GM12878 (cell line): ENCODE results near the gene H2AZ2. TPM values are rescaled to one million over a fixed set of nuclear protein-coding genes. Genes with fewer than 3 reads are reported as not detected.

Experiments
- ATAC-seq: fragments of 200-7000 bp; cut with Tn5 transposase; 3 replicates; pipeline ENCODE4 v1.9.1; 2020; ENCODE audit warnings: mild to moderate bottlenecking, moderate library complexity
- BruUV-seq: library from RNA; stranded (reverse); fragments of 400-500 nt; replicated peaks from 2 replicates; lab custom pipeline; 2021; lab: Mats Ljungman, UMichigan
- CTCF ChIA-PET: fragments of 300-600 bp; sonication (Branson Sonifier 250); formaldehyde crosslinking; extraction: SDS; loops from one replicate; lab custom pipeline; 2021; ENCODE audit warnings: inconsistent platforms; lab: Yijun Ruan, JAX
- POLR2A ChIA-PET: fragments of 350-600 bp; formaldehyde crosslinking; extraction: SDS; loops from one replicate; lab custom pipeline; 2021; ENCODE audit warnings: inconsistent platforms; lab: Charles Lee
- RAD21 ChIA-PET: fragments of 300-600 bp; sonication (Branson Sonifier 250); formaldehyde crosslinking; loops from one replicate; lab custom pipeline; 2023; ENCODE audit warnings: antibody characterized with exemption; ENCODE audit not compliant: unreplicated experiment; lab: Charles Lee
- SMC1A ChIA-PET: fragments of 300-600 bp; sonication (Branson Sonifier 250); formaldehyde crosslinking; loops from one replicate; lab custom pipeline; 2023; ENCODE audit not compliant: unreplicated experiment, uncharacterized antibody; lab: Charles Lee
- DNase-seq: peaks from one replicate; pipeline ENCODE4 v3.0.0-alpha.2; 2011; ENCODE audit warnings: low read depth, low spot score
- FAIRE-seq: peaks from 3 replicates; lab custom pipeline; 2011; peaks lifted over from hg19 to GRCh38; lab: Jason Lieb, UNC
- H2AFZ ChIP-seq: 2 replicates; pipeline ENCODE4 v1.6.0; 2011; ENCODE audit warnings: low read depth, low read length, control low read depth; ENCODE audit not compliant: control insufficient read depth
- H3K27ac ChIP-seq: 2 replicates; pipeline ENCODE4 v1.5.1; 2011; ENCODE audit warnings: control low read depth; ENCODE audit not compliant: control insufficient read depth, insufficient read depth
- H3K27me3 ChIP-seq, 2 experiments: replicated peaks in 1 of 2; 2 replicates each; pipeline versions ENCODE4 v1.6.0 to v1.6.1; 2011; ENCODE audit warnings: low read length in 1 of 2; ENCODE audit not compliant: control insufficient read depth in 2 of 2, insufficient read depth in 2 of 2
- H3K36me3 ChIP-seq, 2 experiments: 2 replicates each; pipeline ENCODE4 v1.5.1; 2011; ENCODE audit warnings: low read length in 1 of 2; ENCODE audit not compliant: control insufficient read depth in 2 of 2, insufficient read depth in 2 of 2
- H3K4me1 ChIP-seq: 2 replicates; pipeline ENCODE4 v1.6.1; 2011; ENCODE audit warnings: mild to moderate bottlenecking, low read length, moderate library complexity, mixed read lengths; ENCODE audit not compliant: control insufficient read depth, insufficient read depth
- H3K4me2 ChIP-seq: 2 replicates; pipeline ENCODE4 v1.6.0; 2011; ENCODE audit warnings: control low read depth; ENCODE audit not compliant: control insufficient read depth, insufficient read depth
- H3K4me3 ChIP-seq: fragments of 200-600 bp; sonication (generic); 2 replicates; pipeline ENCODE4 v1.5.1; 2016
- H3K79me2 ChIP-seq: 2 replicates; pipeline ENCODE4 v1.6.0; 2011; ENCODE audit warnings: low read length; ENCODE audit not compliant: control insufficient read depth, insufficient read depth
- H3K9ac ChIP-seq: 2 replicates; pipeline ENCODE4 v1.8.0; 2011; ENCODE audit warnings: low read length, control low read depth, mixed read lengths; ENCODE audit not compliant: control insufficient read depth, insufficient read depth
- H3K9me3 ChIP-seq: replicated peaks from 3 replicates; pipeline ENCODE4 v1.5.1; 2011; ENCODE audit warnings: mild to moderate bottlenecking, low read length; ENCODE audit not compliant: control insufficient read depth, insufficient read depth
- H4K20me1 ChIP-seq: 2 replicates; pipeline ENCODE4 v1.6.0; 2011; ENCODE audit not compliant: control insufficient read depth, insufficient read depth
- BACH1 ChIP-seq: fragments of 450-650 bp; IDR thresholded peaks from 2 replicates; pipeline ENCODE4 v1.6.1; 2017; ENCODE audit warnings: mild to moderate bottlenecking, borderline replicate concordance
- IKZF1 ChIP-seq: fragments of 450-650 bp; conservative IDR thresholded peaks from 2 replicates; pipeline ENCODE4 v1.6.1; 2017; ENCODE audit warnings: antibody characterized with exemption, mild to moderate bottlenecking
- IRF3 ChIP-seq: fragments of 450-650 bp; IDR thresholded peaks from 2 replicates; pipeline ENCODE4 v1.6.1; 2014; ENCODE audit warnings: mild to moderate bottlenecking
- MEF2B ChIP-seq: fragments of 450-650 bp; IDR thresholded peaks from 2 replicates; pipeline ENCODE4 v1.6.1; 2018; ENCODE audit warnings: mild to moderate bottlenecking, moderate library complexity; ENCODE audit not compliant: partially characterized antibody, poor library complexity, severe bottlenecking
- NR2F1 ChIP-seq: fragments of 450-650 bp; conservative IDR thresholded peaks from 2 replicates; pipeline ENCODE4 v1.6.1; 2017; ENCODE audit warnings: mild to moderate bottlenecking
- SKIL ChIP-seq: fragments of 450-650 bp; IDR thresholded peaks from 2 replicates; pipeline ENCODE4 v1.6.1; 2017; ENCODE audit warnings: mild to moderate bottlenecking, low read depth, inconsistent platforms; ENCODE audit not compliant: poor library complexity, severe bottlenecking
- TAF1 ChIP-seq: IDR thresholded peaks from 2 replicates; pipeline ENCODE4 v1.6.1; 2011; ENCODE audit warnings: mild to moderate bottlenecking, low read depth, low read length, borderline replicate concordance
- ZNF207 ChIP-seq: fragments of 450-650 bp; IDR thresholded peaks from 2 replicates; pipeline ENCODE4 v1.6.1; 2014; ENCODE audit warnings: antibody characterized with exemption, mild to moderate bottlenecking, borderline replicate concordance
- ZNF687 ChIP-seq: fragments of 450-650 bp; IDR thresholded peaks from 2 replicates; pipeline ENCODE4 v1.6.1; 2017; ENCODE audit warnings: mild to moderate bottlenecking, moderate library complexity
- WGBS: methylation state at CpG from one replicate; pipeline ENCODE4 v1.1.6; 2016; ENCODE audit warnings: low lambda C conversion rate; ENCODE audit not compliant: insufficient replicate concordance, insufficient coverage; ENCODE audit errors: missing lambda C conversion rate; 5-methylcytosine and 5-hydroxymethylcytosine counted together
- in situ Hi-C: fragments of 300-500 bp; cut with MboI; formaldehyde crosslinking; loops from 9 replicates; pipeline ENCODE4 v1.14.3; 2018; ENCODE audit warnings: mixed read lengths
- intact Hi-C: fragments of 100-400 bp; cut with micrococcal nuclease; formaldehyde crosslinking; loops from one replicate; pipeline ENCODE4 v1.14.2; 2022; ENCODE audit not compliant: unreplicated experiment
- polyA plus RNA-seq, 11 experiments: library from polyadenylated mRNA; depleted of rRNA in 4 of 11; unstranded in 6 of 11; stranded (reverse) in 5 of 11; fragments of >200 nt; fragmentation: Nextera tagmentation in 4 of 11; fragmentation: Illumina TruSeq in 1 of 11; extraction: Ambion mirVana in 4 of 11; extraction: Trizol in 1 of 11; gene quantifications; 1 replicate in 1 of 11; 2 replicates in 10 of 11; pipeline versions ENCODE4 v1.2.1 to v1.2.3, GENCODE V29; 2011 to 2016; ENCODE audit warnings: inconsistent platforms in 2 of 11, missing spikeins in 2 of 11, low read depth in 1 of 11
- total RNA-seq, 4 experiments: library from RNA; depleted of rRNA in 3 of 4; stranded (reverse); fragments of >200 nt in 3 of 4; fragmentation: Illumina TruSeq in 1 of 4; extraction: Trizol in 1 of 4; gene quantifications; 2 replicates each; pipeline versions ENCODE4 v1.2.1 to v1.2.3, GENCODE V29; 2013 to 2021

The H2AZ2 gene
- total and polyA plus RNA-seq, 10 of the 15 experiments (the other 5 are each of a cell fraction or from before 2014, with no cell fraction given) = 118 to 366 (median 223) TPM

GRCh38 chr7:44885394-44886317 is 37.8 kb upstream of the H2AZ2 start, which contains the start of gene PURB (continued):
- TF ChIP-seq NR2F1 = 0 out of 2 replicates have a peak, but pooled peaks have one; percentile 37

GRCh38 chr7:44884621-44885393 is 36.9 kb upstream of the H2AZ2 start:
- peak overlapping the region; percentile 81 for H3K27ac ChIP-seq
- H3K9me3 ChIP-seq = no peaks in the 10 kb centered on the region
- POLR2A ChIA-PET = interaction anchor here (0.6 to 2.4 kb wide), 26 partner anchors 8 to 311 kb away, joined by 3 to 16 read pairs (median 3); partner anchors contain the start of genes CCM2, DDX56, H2AZ2 and OGDH
- H2AFZ ChIP-seq = no peak overlapping the region; the same call in 1 of the 2 replicates
- FAIRE-seq = no peak
- no TSS peak for BruUV-seq
- no peaks in the 10 kb centered on the region for H4K20me1 ChIP-seq
- WGBS = 2% methylated on average over 95 of the region's 107 CpGs
- 0 out of 2 replicates have a peak, but pooled peaks cover 3% of the 10 kb centered on the region for H3K4me1 ChIP-seq
- intact Hi-C loops = loop anchor here (2.0 to 5.0 kb wide), 2 partner anchors 36 to 92 kb away; partner anchors contain the start of genes H2AZ2 and MYO1G
- 0 out of 4 replicates have a peak, but pooled peaks cover 0 to 3% of the 10 kb centered on the region in 2 experiments for H3K36me3 ChIP-seq
- peak overlapping the region; percentile 79 for H3K9ac ChIP-seq
- peak; percentile 24 for ATAC-seq
- H3K4me3 ChIP-seq = peak overlapping the region; percentile 93
- H3K27me3 ChIP-seq = no peaks in the 10 kb centered on the region
- RAD21 ChIA-PET = interaction anchor here (1.0 to 5.8 kb wide), 9 partner anchors 15 to 278 kb away, joined by 3 to 47 read pairs (median 4); partner anchors contain the start of genes CCM2, H2AZ2 and OGDH
- in situ Hi-C loops = no loop called here
- peaks cover 59% of the 10 kb centered on the region for H3K79me2 ChIP-seq
- no peak for DNase-seq
- SMC1A ChIA-PET = interaction anchor here (0.7 to 1.4 kb wide), 2 partner anchors 22 to 28 kb away, joined by 4 to 6 read pairs; no protein-coding TSS in a partner anchor
- peak overlapping the region; percentile 97 for H3K4me2 ChIP-seq
- CTCF ChIA-PET = interaction anchor here (0.7 to 1.6 kb wide), 6 partner anchors 27 to 297 kb away, joined by 3 to 5 read pairs (median 3); no protein-coding TSS in a partner anchor
- 0 out of 2 replicates have a peak, but pooled peaks have one; percentile 8 for TF ChIP-seq IKZF1
- 0 out of 2 replicates have a peak, but pooled peaks have one; percentile 44 for TF ChIP-seq ZNF687
- peak; percentile 55; the same call in 1 of the 2 replicates for TF ChIP-seq ZNF207
- TF ChIP-seq SKIL = no peak
- TF ChIP-seq BACH1 = peak; percentile 18; the same call in 1 of the 2 replicates
- no peak for TF ChIP-seq IRF3
- TF ChIP-seq MEF2B = no peak
- TF ChIP-seq TAF1 = peak; percentile 56; the same call in 1 of the 2 replicates
